ENCODE data around the gene SLMAP.
"Not testable (repeated sequence)": the region's sequence is repeated elsewhere in the genome, so short reads cannot be mapped to it uniquely, and the experiment has no call there.

Gene SLMAP

DNA sequence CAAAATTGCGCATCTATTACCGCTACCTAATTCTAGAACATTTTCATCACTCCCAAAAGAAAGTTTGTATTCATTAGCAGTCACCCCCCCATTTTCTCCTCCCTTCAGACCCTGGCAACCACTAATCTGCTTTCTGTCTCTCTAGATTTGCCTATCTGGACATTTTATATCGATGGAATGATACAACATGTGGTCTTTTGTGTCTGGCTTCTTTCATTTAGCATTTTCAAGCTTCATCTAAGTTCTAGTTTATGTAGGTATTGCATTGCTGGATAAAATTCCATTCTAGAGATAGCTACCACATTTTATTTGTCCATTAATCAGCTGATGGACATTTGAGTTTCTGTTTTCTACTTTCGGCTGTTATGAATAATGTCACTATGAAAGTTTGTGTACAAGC, 38.4 kb downstream of the SLMAP start:
- DNase-seq (ENCODE audit: low read depth) = no peak

DNA sequence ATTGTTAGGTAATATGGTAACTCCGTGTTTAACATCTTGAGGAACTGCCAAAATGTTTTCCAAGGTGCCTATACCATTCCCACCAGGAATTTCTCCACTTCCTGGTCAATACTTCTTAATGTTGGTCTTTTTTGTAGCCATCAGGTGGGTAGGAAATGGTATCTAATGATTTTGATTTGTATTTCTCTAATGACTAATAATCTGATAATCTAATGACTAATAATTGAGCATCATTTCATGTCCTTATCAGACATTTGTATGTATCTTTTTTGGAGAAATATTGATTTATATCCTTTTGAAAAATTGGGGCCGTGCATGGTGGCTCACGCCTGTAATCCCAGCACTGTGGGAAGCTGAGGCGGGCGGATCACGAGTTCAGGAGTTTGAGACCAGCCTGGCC, 38.8 kb downstream of the SLMAP start:
- DNase-seq (ENCODE audit: low read depth) = no peak

DNA sequence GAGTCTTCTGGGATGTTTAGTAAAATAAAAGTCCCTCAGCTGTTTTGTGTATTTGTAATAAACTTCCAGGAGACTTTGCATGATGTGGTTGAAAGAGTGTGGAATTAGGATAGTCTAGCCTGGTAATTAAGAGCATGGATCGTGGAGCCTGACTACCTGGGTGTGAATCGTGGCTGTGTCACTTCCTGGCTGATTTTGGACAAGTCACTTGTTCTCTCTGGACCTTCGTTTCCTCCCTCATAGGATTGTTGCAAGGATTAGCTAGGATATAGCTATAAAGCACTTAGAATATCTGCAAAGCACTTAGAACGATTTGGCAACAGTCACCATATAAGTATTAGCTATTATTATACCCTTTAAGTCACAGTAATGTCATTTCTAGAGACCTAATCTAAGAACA, 40.2 kb downstream of the SLMAP start:
- DNase-seq (ENCODE audit: low read depth) = no peak

DNA sequence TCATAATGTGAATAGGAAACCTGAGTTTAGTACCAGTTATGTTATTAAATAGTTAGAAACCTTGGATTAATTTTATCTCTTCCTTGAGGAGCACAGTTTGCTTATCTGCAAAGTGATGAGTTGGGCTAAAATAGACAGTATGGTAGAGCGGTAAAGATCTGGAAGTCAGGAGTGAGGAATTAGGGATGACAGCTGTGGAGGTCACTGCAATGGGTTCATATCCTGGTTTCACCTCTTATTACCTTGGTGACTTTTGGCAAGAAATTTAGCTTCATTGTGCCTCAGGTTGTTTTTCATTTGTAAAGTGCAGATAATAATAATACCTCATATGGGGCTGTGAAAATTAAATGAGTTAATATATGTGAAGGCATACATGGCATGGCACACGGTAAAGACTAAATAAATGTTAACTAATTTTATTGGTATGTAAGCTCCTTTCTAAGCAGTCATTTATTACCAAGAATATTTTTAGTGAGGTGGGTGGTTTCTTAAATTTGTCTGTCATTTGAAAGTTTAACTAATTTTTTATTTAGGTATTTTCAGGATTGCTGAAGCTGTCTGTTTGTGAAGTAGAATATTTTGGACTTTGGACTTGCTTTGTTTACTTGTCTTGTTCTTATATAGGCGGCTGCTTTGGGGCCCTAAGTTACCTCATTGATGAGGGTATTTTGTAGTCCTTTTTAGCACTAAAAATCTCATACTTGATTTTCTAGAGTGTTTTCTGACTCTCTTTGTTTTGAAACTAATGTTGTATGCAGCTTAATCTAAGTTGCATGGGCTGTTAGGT, 41.8 kb downstream of the SLMAP start:
- DNase-seq (ENCODE audit: low read depth) = no peak

DNA sequence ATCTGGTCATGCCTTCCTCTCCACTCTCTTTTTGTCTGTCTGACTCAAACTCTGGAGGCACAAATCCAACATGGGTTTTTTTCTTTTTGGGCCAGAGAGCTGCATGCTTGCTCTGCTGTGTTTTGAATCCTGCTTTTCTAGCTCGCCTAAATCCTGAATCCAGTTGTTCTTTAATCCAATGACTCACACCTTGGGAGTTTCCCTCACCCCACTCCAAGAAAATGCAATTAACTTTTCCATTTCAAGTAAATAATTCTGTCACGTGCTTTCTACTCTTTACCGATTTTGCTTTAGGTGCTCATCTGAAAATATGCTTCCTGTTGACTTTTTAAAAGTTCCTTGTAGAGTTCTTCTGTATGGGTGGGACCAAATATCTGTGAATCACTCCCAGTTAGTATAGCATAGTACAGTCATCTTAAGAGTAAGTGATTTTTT, 47.6 kb downstream of the SLMAP start:
- DNase-seq (ENCODE audit: low read depth) = no peak

DNA sequence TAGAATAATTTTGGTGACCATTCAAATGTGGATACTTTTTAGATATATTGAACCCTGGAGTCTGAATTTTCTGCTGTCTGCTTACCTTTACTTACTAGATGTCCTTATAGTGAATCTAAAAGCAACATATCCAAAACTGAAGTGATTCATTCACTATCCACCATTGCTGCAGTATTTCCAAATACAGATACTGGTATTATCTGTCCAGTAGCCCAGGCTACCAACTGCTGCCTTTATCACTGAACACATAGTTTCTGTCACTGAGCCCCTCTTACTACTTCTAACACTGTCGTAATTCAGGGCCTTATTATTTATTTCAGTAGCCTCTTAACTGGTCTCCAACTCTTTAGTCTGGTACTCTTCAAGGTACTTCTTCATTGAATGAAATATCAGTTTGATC, 49.2 kb downstream of the SLMAP start:
- DNase-seq (ENCODE audit: low read depth) = no peak

DNA sequence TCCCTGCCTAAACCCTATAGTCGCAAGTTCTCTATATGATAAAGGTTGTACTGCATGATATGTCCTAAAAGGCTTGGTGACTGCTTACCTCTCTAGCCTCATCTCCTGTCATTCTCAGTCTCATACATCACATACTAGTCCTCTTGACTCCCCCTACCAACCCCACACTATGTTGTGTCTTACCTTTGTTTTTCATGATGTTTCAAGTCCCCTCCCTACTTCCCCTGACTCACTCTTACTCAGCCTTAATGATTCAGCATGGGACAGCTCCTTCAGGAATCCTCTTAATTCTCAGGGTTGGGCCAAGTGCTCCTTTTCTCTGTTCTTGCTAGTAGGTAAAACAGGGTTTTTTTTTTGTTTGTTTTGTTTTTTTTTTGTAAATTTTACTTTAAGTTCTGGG, 49.6 kb downstream of the SLMAP start:
- no peak for DNase-seq (ENCODE audit: low read depth)

DNA sequence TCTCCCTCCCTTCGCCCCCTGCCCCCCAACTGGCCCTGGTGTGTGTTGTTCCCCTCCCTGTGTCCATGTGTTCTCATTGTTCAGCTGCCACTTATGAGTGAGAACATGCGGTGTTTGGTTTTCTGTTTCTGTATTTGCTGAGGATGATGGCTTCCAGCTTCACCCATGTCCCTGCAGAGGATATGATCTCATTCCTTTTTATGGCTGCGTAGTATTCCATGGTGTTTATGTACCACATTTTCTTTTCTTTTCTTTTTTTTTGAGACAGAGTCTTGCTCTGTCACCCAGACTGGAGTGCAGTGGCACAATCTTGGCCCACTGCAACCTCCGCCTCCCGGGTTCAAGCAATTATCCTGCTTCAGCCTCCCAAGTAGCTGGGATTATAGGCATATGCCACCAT, 50.1 kb downstream of the SLMAP start:
- not testable (repeated sequence) for DNase-seq (ENCODE audit: low read depth)

DNA sequence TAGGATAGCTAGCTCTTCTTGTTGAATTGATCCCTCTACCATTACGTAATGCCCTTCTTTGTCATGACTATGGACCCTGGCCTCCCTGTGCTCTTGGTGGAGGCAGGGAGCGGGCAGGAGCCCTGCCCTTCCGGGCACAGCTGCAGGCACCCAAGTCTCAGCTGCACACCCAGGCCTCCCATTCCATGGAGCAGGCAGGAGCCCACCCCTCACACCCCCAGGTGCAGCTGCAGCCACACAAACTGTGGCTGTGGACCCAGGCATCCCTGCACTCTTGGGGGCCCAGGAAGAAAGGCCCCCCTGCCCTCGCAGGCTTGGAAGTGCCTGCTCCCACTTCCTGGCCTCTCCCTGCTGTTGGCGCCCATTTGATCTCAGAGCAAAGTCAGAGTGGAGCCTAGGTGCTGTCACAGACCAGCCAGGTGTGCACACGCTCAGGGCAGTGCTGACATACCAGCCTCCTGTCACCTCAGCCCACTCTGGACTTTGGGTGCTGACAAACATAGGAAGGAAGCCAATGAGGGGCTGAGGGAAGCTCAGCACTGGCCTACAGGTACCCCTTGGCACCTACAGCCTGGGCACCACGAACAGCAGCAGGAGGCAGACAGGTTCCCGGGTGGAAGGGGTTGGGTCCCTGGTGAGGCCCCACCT, 53.0 kb downstream of the SLMAP start:
- DNase-seq (ENCODE audit: low read depth) = no peak

DNA sequence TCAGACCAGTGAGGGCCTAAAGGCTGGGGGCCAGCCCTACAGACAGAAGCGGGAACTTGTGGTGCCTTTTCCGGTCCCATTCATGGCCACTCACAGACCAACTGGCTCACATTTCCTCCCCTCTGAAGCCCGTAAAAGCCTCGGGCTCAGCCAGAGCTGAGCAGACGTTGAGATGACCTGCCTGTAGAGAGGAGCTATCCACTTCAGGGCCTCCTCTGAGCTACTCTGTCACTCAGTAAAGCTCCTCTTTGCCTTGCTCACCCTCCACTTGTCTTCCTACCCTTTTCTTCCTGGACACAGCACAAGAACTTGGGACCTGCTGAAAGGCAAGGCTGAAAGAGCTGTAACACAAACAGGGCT, 53.5 kb downstream of the SLMAP start:
- DNase-seq (ENCODE audit: low read depth) = no peak

DNA sequence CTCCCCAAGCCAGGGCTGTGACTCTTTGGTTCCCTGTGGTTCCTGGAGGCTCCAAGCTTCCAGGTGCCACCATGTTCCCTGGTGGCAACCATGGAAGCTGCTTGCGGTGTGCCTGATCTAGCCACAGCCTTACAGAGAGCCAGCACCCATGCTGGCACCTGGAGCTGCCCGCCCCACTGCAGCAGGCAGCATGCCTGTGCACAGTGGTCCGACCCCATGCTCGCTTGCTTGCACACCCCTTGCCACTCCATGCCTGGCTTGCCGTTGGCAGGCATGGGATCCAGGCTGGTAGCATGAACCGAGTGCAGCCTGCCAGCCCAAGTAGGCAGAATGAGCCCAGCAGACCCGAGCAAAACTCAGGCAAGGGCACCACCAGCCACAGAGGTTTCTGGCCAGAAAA, 53.9 kb downstream of the SLMAP start:
- no peak for DNase-seq (ENCODE audit: low read depth)

DNA sequence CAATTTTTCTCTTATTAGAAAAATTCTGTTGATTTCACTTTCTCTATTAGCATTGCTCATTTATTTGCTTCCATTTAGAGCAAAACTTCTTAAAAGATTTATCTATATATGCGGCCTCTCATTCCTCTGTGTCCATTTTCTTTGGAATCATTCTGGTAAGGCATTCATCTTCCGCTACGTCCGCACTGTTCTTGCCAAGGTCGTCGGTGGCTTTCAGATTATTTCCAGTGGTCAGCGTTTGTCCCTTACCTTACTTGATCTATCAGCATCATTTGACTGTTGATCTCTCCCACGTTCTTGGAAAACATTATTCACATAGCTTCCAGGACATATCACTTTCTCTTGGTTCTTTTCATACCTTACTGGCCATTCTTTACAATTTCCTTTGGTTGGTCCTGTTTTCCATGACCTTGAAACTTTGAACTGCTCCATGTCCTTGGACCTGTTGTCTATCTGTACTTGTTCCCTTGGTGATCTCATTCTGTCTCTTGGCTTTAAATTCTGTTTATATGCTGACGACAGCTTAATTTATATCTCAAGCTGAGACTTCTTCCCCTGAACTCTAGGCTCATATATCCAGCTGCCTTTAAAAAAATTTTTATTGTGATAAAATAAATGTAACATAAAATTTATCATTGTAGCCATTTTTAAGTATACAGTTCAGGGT, 54.5 kb downstream of the SLMAP start:
- no peak for DNase-seq (ENCODE audit: low read depth)

DNA sequence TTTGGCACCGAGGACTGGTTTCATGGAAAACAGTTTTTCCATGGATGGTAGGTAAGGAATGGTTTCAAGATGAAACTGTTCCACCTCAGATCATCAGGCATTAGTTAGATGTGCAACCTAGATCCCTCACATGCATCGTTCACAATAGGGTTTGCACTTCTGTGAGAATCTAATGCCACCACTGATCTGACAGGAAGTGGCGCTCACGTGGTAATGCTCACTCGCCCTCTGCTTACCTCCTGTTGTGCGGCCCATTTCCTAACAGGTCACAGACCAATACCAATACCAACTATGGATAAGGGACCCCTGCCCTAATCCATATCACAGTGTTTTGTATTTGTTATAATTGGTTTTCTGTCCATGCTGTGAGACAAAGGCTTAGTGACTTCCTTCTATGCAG, 58.9 kb downstream of the SLMAP start:
- peak; percentile 22 for DNase-seq (ENCODE audit: low read depth)

DNA sequence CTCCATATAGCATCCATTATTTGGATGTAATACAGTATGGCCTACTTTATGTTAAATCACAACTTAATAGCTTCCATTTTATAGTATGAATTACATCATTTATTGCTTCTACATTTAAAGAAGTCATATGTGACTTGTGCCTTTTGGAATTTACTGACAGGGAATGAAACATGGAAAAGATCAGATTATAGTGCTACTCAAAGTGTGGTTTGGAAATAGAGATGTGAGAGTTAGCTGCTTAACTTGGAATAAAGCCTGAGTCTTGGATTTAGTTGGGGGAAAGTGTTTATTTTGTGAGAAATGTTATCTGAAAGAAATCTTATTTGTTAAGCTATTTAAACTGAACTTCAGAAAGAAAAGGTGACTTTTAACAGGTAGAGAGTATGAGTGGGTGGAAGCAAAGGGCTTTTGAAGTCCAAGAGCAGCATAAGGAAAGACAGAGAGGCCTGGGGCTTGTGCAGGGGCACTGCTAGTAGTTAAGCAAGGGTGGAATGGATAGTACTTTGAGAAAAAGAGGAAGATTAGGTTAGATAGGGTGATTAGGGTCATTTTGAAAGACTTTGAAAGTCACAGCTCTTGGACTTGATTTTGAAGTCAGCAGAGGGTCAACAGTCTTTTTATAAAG, 60.5 kb downstream of the SLMAP start:
- DNase-seq (ENCODE audit: low read depth) = no peak

DNA sequence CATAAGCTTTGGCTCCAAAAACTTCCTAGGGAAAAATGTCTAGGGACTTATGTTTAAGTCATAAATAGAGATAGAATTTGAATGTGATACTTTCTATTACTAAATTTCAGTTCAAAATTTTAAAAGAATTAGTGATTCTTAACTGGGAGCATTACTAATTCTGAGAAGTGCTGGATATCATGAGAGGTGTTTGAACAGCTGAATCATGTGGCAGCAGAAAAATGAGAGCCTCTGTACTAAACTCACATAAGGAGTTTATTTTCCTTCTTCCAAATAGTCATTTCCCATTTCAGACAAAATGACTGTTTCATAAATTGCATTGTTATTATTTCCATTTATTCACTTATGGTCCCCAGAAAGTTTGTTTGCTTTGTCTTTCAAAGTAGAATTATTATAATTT, 62.7 kb downstream of the SLMAP start:
- no peak for DNase-seq (ENCODE audit: low read depth)

DNA sequence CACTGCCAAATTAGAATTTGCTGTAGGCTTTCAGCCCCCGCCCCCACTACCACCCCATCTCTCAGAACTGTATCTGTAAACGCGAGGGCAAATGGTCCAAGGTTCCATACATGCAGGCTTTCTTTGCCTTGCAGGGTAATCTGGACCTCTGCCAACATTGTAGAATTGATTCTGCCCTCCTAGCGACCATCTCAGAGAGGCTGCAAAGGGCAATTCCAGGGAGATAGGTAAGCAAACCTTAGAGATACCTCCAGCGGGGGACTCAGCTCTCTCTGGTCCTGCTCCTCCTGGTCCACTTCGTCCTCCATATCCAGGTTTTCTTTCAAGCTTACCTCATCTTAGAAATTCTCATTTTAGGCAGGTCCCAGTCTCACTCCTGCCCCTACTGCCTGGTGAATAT, 64.4 kb downstream of the SLMAP start:
- no peak for DNase-seq (ENCODE audit: low read depth)

DNA sequence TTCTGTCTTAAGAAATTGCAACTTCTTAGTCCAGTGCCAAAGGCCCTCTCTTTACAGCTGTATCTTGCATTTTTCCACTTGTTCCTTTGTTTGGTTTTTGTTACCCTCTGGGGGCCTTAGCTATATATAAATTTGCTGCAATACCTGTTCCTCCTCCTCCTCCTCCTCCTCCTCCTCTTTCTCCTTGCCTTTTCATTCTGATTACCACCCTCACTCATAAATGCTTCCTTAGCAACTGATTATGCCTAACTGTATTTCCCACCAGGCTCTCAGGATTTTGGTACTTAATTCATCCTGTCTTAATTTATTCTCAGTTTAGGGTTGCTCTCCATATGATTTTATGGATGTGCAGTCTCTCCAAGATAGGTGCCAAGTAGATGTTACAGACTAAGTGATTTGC, 65.7 kb downstream of the SLMAP start:
- DNase-seq (ENCODE audit: low read depth) = no peak

DNA sequence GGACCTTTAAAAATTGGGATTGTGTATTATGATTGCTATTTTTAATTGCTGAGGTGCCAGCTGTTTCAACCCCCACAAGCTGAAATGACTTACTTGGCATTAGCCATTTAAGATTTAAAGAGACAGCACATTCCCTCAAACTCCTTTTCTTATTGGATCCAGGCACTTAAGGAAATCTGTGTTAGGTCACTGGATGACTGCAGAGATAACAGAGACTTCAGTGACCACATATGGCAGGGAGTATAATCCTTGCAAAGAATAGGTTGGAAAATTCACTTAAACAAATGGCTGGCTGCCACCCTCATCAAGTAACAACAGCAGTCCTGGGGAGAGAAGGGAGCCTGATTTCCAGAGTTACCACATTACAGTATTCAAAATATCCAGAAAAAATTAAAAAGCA, 66.6 kb downstream of the SLMAP start:
- no peak for DNase-seq (ENCODE audit: low read depth)

DNA sequence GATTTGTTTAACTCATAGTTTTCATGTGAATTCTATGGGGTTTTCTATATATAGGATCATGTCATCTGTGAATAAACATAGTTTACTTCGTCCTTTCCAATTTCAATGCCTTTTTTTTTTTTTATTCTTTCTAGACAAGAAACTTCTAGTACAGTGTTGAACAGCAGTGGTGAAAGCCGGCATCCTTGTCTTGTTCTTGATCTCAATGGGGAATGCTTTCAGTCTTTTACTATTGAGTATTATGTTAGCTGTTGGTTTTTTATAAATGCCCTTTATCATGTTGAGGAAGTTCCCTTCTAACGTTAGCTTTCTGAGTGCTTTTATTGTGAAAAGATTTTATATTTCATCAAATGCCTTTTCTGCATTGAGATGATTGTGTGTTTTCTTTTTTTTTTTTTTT, 69.0 kb downstream of the SLMAP start:
- DNase-seq (ENCODE audit: low read depth) = no peak

DNA sequence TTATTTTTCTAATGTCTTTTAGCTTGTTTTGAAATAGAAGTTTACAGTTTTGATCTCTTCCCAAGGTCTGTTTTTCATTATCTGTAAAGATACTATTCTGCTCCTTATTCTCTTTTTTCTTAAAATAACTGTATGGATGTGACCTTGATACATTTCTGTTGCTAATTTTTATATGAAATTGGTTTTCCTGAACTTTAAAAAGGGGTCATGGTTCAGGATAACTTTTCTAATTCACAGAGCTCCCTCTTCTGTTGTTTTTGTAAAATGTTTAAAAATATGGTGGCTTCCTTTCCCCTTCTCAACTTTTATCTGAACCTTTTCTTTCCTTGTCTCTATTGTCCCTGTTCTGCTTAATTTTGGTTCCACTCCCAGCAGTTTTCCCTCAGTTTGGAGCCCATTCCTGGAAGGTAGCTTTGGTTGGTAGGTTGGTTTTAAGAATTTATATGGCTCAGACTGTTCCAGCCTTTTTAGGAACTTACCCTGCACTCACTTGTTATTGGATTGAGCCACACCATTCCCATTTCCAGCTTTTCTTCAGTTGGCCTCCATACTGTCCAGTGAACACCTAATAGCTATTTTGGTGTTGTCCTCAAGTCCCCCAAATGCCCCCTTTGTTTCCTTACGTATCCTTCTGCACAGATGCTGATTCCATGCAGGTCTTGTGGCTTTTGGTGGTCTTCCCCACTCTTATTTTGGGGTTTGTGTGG, 70.3 kb downstream of the SLMAP start:
- DNase-seq (ENCODE audit: low read depth) = no peak

DNA sequence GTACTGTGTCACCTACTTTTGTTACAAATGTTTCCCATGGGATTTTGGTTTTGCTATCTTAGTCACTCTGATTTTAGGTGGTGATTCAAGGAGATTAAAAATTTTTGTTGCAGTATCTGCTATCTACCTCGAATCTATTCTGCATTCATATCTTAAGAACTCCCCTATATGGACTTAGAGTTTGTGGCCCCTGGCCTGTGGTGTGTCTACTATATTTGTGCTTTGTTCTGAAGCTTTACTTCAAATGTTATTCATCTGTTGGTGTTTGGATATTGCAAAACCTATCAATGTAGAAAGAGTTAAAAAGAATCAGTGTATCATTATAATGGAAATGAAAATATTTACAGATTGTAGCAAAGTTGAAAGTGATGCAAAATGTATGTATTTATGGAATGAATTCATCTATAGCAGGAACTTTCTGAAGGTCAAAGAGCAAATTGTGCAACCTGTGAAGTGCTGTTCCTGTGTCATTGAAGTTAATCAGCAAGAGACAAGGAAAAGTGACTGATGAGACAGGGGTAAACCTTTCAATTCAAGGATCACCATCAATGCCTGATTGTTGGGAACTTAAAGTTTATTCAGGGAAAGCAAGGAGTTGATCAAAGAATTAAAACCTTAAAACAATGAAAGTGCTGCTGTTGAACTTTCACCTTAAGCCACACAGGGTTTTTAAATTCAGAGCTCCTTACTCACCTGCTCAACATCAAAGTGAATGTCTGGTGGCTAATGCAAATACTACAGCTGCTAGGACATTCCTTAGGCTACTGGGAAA, 71.0 kb downstream of the SLMAP start:
- no peak for DNase-seq (ENCODE audit: low read depth)

DNA sequence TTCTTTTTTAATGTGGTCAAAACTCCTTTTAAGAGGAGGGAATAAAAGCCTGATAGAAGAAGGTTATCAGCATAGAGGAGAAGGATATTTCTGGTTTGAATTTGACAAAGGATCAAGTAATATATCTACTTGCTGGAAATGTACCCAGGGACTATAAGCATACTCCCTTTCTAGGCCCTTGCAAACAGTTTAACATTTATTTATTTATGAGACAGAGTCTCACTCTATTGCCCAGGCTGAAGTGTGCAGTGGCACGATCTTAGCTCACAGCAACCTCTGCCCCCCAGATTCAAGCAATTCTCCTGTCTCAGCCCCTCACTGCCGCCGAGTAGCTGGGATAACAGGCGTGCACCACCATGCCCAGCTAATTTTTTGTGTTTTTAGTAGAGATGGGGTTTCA, 71.6 kb downstream of the SLMAP start:
- DNase-seq (ENCODE audit: low read depth) = no peak

Data from T follicular helper cell (primary cell).